Neural cell (in vitro differentiated cells): Measurements from ENCODE around the gene PCDHB10. TPM values are rescaled to one million over a fixed set of nuclear protein-coding genes. Genes with fewer than 3 reads are reported as not detected.
"Not testable (repeated sequence)": the region's sequence is repeated elsewhere in the genome, so short reads cannot be mapped to it uniquely, and the experiment has no call there.

Experiments used
- H2AFZ ChIP-seq: fragments of 200-600, 300-800 bp; sonication (generic), shearing (Covaris generic); 2 replicates; pipeline ENCODE4 v1.6.0; 2014; ENCODE audit warnings: low read depth, mild to moderate bottlenecking, antibody characterized with exemption, low read length, moderate library complexity
- H3F3A ChIP-seq: fragments of 200-600 bp; shearing (Covaris generic); 2 replicates; pipeline ENCODE4 v1.6.1; 2016; ENCODE audit warnings: mild to moderate bottlenecking, moderate library complexity, mixed read lengths, antibody characterized with exemption, low read length; ENCODE audit not compliant: insufficient read depth, poor library complexity, severe bottlenecking
- H3K27ac ChIP-seq: fragments of 200-600, 300-800 bp; sonication (generic), shearing (Covaris generic); 2 replicates; pipeline ENCODE4 v1.5.1; 2014; ENCODE audit warnings: mild to moderate bottlenecking, low read length, moderate library complexity
- H3K27me3 ChIP-seq: fragments of 300-800, 200-600 bp; sonication (generic), shearing (Covaris generic); 2 replicates; pipeline ENCODE4 v1.6.0; 2014; ENCODE audit warnings: mild to moderate bottlenecking, low read depth, low read length, moderate library complexity; ENCODE audit not compliant: insufficient read depth
- H3K36me3 ChIP-seq: fragments of 300-800, 200-600 bp; sonication (generic), shearing (Covaris generic); 2 replicates; pipeline ENCODE4 v1.5.1; 2014; ENCODE audit warnings: mild to moderate bottlenecking, antibody characterized with exemption, low read length, moderate library complexity; ENCODE audit not compliant: insufficient read depth
- H3K4me2 ChIP-seq: fragments of 300-800, 200-600 bp; sonication (generic), shearing (Covaris generic); 2 replicates; pipeline ENCODE4 v1.6.0; 2014; ENCODE audit warnings: mild to moderate bottlenecking, low read length
- H3K4me3 ChIP-seq: fragments of 300-800, 200-600 bp; sonication (generic), shearing (Covaris generic); 2 replicates; pipeline ENCODE4 v1.5.1; 2014; ENCODE audit warnings: mild to moderate bottlenecking, low read length, moderate library complexity
- H3K79me2 ChIP-seq: fragments of 200-600 bp; shearing (Covaris generic); replicated peaks from 2 replicates; pipeline ENCODE4 v1.6.0; 2014; ENCODE audit warnings: mild to moderate bottlenecking, low read length, moderate library complexity; ENCODE audit not compliant: insufficient read depth
- H3K9ac ChIP-seq: fragments of 300-800, 200-600 bp; sonication (generic), shearing (Covaris generic); 2 replicates; pipeline ENCODE4 v1.6.1; 2016; ENCODE audit warnings: mild to moderate bottlenecking, low read length, mixed read lengths
- H3K9me2 ChIP-seq: fragments of 200-600 bp; shearing (Covaris generic); 2 replicates; pipeline ENCODE4 v1.6.1; 2016; ENCODE audit warnings: mild to moderate bottlenecking, low read length, mixed read lengths; ENCODE audit not compliant: insufficient read depth
- H3K9me3 ChIP-seq: fragments of 200-600, 300-800 bp; sonication (generic), shearing (Covaris generic); 2 replicates; pipeline ENCODE4 v1.6.1; 2016; ENCODE audit warnings: mild to moderate bottlenecking, mixed run types, low read length, moderate library complexity, mixed read lengths
- H4K20me1 ChIP-seq: fragments of 200-600 bp; shearing (Covaris generic); 2 replicates; pipeline ENCODE4 v1.6.1; 2016; ENCODE audit warnings: mild to moderate bottlenecking, mixed run types; ENCODE audit not compliant: insufficient read depth
- EP300 ChIP-seq: fragments of 450-650 bp; conservative IDR thresholded peaks from 2 replicates; pipeline ENCODE4 v1.6.1; 2014; ENCODE audit warnings: antibody characterized with exemption, mild to moderate bottlenecking, moderate library complexity; ENCODE audit not compliant: poor library complexity, severe bottlenecking
- EZH2 ChIP-seq: fragments of 200-600, 300-800 bp; shearing (Covaris generic), sonication (generic); IDR thresholded peaks from 2 replicates; pipeline ENCODE4 v1.6.1; 2014; ENCODE audit warnings: antibody characterized with exemption, low read length, borderline replicate concordance, mild to moderate bottlenecking; ENCODE audit not compliant: insufficient read depth, poor library complexity, severe bottlenecking
- MXI1 ChIP-seq: fragments of 450-650 bp; conservative IDR thresholded peaks from 2 replicates; pipeline ENCODE4 v1.6.1; 2014; ENCODE audit warnings: antibody characterized with exemption, mild to moderate bottlenecking; ENCODE audit not compliant: poor library complexity, severe bottlenecking
- POLR2AphosphoS5 ChIP-seq: IDR thresholded peaks from 2 replicates; pipeline ENCODE4 v1.6.1; 2012
- RAD21 ChIP-seq: fragments of 450-650 bp; conservative IDR thresholded peaks from 2 replicates; pipeline ENCODE4 v1.6.1; 2014; ENCODE audit warnings: antibody characterized with exemption, mild to moderate bottlenecking, moderate library complexity
- REST ChIP-seq: IDR thresholded peaks from 2 replicates; pipeline ENCODE4 v1.6.1; 2012; ENCODE audit warnings: borderline replicate concordance
- SMC3 ChIP-seq: fragments of 450-650 bp; conservative IDR thresholded peaks from 2 replicates; pipeline ENCODE4 v1.6.1; 2014; ENCODE audit warnings: antibody characterized with exemption, mild to moderate bottlenecking, moderate library complexity; ENCODE audit not compliant: poor library complexity
- TAF1 ChIP-seq: IDR thresholded peaks from 2 replicates; pipeline ENCODE4 v1.6.1; 2012; ENCODE audit warnings: low read depth
- polyA plus RNA-seq: library from polyadenylated mRNA; depleted of rRNA; stranded (reverse); fragments of >200 nt; gene quantifications from 2 replicates; pipeline ENCODE4 v1.2.3, GENCODE V29; 2014
- TF ChIP-seq, protein P1 (sequence below): fragments of 450-650 bp; IDR thresholded peaks from 2 replicates; pipeline ENCODE4 v1.5.1; 2014; ENCODE audit warnings: antibody characterized with exemption, mild to moderate bottlenecking, moderate library complexity; ENCODE audit not compliant: poor library complexity, severe bottlenecking

PCDHB10 gene
- polyA plus RNA-seq, 1 donor from 2014 or later = 8.7 TPM

DNA sequence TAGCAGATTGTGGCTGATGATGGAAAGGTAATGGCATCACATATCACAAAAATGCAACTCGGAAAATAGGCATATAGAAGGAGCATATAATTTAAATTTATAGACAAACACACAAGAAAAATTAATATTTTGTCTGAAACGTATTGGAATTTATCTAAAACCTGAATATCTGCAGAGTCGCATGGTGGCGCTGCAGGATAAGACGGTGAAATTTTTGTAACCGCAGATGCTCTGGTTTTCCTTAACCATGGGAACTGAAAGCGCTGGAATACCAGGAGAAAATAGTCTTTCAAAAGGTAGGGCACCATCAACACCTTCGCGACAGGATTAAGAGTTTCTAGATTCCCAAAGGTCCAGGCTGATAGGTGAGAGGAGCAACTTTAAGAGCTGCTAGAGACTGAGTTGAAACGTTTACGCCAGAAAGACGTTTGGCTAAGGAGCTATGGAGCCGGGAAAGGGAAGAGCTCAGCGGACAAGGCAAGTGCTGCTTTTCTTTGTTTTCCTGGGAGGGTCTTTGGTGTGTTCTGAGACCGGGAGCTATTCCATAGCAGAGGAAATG, 42.0 kb downstream of the PCDHB10 start:
- Histone ChIP-seq H3K27ac (no peak overlapping the region), H2AFZ (no peak overlapping the region), H3K4me3 (no peak overlapping the region), H3K4me2 (no peak overlapping the region), H3K79me2 (peaks cover 7% of the 10 kb centered on the region), H3K9ac (no peak overlapping the region), H3F3A (no peaks in the 10 kb centered on the region), H3K9me3 (peaks cover 30% of the 10 kb centered on the region), H3K36me3 (peaks cover 6% of the 10 kb centered on the region), H3K27me3 (no peaks in the 10 kb centered on the region), H3K9me2 (no peaks in the 10 kb centered on the region), H4K20me1 (no peaks in the 10 kb centered on the region)
- no peak for TF ChIP-seq RAD21
- no peak for TF ChIP-seq SMC3
- TF ChIP-seq, protein P1, sequence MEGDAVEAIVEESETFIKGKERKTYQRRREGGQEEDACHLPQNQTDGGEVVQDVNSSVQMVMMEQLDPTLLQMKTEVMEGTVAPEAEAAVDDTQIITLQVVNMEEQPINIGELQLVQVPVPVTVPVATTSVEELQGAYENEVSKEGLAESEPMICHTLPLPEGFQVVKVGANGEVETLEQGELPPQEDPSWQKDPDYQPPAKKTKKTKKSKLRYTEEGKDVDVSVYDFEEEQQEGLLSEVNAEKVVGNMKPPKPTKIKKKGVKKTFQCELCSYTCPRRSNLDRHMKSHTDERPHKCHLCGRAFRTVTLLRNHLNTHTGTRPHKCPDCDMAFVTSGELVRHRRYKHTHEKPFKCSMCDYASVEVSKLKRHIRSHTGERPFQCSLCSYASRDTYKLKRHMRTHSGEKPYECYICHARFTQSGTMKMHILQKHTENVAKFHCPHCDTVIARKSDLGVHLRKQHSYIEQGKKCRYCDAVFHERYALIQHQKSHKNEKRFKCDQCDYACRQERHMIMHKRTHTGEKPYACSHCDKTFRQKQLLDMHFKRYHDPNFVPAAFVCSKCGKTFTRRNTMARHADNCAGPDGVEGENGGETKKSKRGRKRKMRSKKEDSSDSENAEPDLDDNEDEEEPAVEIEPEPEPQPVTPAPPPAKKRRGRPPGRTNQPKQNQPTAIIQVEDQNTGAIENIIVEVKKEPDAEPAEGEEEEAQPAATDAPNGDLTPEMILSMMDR = no peak
- no peak for TF ChIP-seq MXI1
- TF ChIP-seq TAF1 = no peak
- TF ChIP-seq POLR2AphosphoS5 = no peak
- no peak for TF ChIP-seq REST
- TF ChIP-seq EP300 = no peak
- no peak for TF ChIP-seq EZH2

DNA sequence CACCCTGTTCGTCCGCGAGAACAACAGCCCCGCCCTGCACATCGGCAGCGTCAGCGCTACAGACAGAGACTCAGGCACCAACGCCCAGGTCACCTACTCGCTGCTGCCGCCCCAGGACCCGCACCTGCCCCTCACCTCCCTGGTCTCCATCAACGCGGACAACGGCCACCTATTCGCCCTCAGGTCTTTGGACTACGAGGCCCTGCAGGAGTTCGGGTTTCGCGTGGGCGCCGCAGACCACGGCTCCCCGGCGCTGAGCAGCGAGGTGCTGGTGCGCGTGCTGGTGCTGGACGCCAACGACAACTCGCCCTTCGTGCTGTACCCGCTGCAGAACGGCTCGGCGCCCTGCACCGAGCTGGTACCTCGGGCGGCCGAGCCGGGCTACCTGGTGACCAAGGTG, 43.8 kb downstream of the PCDHB10 start:
- H3K9me2 ChIP-seq, H4K20me1 ChIP-seq, H3K9ac ChIP-seq, H3K27me3 ChIP-seq, H3K4me3 ChIP-seq, H3K79me2 ChIP-seq, H3K4me2 ChIP-seq, H3K27ac ChIP-seq, H2AFZ ChIP-seq, H3F3A ChIP-seq: not testable (repeated sequence)
- H3K9me3 ChIP-seq = peaks cover 38% of the 10 kb centered on the region
- H3K36me3 ChIP-seq = peaks cover 10% of the 10 kb centered on the region
